ENCODE measurements around the gene CIDEC.

GRCh38 chr3:9833078-9833477 lies 47.0 kb downstream of the CIDEC start:
- no peak for TF ChIP-seq CTCF (IDR thresholded peaks at IDR 0.05; ENCODE audit: control extremely low read depth in 1 of 3, insufficient read depth in 1 of 3, low read depth in 1 of 3, low read length in 3 of 3)
- no peak for TF ChIP-seq RFX5 (IDR thresholded peaks at IDR 0.05; ENCODE audit: borderline replicate concordance, low read depth, low read length)
- TF ChIP-seq SP1 (IDR thresholded peaks at IDR 0.05; ENCODE audit: low read depth, low read length) = no peak
- TF ChIP-seq SRF (IDR thresholded peaks at IDR 0.05; ENCODE audit: low read depth, low read length) = no peak
- TF ChIP-seq NANOG (IDR thresholded peaks at IDR 0.05; ENCODE audit: insufficient read depth, low read depth, low read length, poor library complexity, severe bottlenecking) = no peak
- TF ChIP-seq EP300 (IDR thresholded peaks at IDR 0.05; ENCODE audit: borderline replicate concordance in 1 of 2, low read depth in 2 of 2, low read length in 2 of 2) = no peak
- no peak for TF ChIP-seq ZNF274 (IDR thresholded peaks at IDR 0.05; ENCODE audit: borderline replicate concordance, extremely low read depth, low read length)
- no peak for TF ChIP-seq POLR2AphosphoS5 (IDR thresholded peaks at IDR 0.05; ENCODE audit: low read depth, low read length)
- no peak for TF ChIP-seq SAP30 (IDR thresholded peaks at IDR 0.05; ENCODE audit: insufficient read depth, insufficient replicate concordance, low read length)
- TF ChIP-seq POLR2A (IDR thresholded peaks at IDR 0.05; ENCODE audit: control extremely low read depth in 1 of 2, low read depth in 2 of 2, low read length in 2 of 2) = no peak
- no peak for TF ChIP-seq RXRA (IDR thresholded peaks at IDR 0.05; ENCODE audit: insufficient read depth, low read depth, low read length)
- TF ChIP-seq TAF1 (IDR thresholded peaks at IDR 0.05; ENCODE audit: low read depth, low read length) = no peak
- no peak for TF ChIP-seq MAFK (IDR thresholded peaks at IDR 0.05; ENCODE audit: low read depth, low read length)

Data from H1 (cell line).